Measurements from ENCODE around the gene ADAM19.

- TF ChIP-seq EZH2 (IDR thresholded peaks at IDR 0.05; ENCODE audit: borderline replicate concordance) (no peak), EZH2phosphoT487 (IDR thresholded peaks at IDR 0.05; ENCODE audit: low read depth, severe bottlenecking, unreplicated experiment) (no peak)
- TF ChIP-seq, protein P1, sequence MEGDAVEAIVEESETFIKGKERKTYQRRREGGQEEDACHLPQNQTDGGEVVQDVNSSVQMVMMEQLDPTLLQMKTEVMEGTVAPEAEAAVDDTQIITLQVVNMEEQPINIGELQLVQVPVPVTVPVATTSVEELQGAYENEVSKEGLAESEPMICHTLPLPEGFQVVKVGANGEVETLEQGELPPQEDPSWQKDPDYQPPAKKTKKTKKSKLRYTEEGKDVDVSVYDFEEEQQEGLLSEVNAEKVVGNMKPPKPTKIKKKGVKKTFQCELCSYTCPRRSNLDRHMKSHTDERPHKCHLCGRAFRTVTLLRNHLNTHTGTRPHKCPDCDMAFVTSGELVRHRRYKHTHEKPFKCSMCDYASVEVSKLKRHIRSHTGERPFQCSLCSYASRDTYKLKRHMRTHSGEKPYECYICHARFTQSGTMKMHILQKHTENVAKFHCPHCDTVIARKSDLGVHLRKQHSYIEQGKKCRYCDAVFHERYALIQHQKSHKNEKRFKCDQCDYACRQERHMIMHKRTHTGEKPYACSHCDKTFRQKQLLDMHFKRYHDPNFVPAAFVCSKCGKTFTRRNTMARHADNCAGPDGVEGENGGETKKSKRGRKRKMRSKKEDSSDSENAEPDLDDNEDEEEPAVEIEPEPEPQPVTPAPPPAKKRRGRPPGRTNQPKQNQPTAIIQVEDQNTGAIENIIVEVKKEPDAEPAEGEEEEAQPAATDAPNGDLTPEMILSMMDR (IDR thresholded peaks at IDR 0.05; ENCODE audit: poor library complexity) = no peak
Measured at GRCh38 chr5:157608972-157609565, 33.5 kb upstream of the ADAM19 start.
